Measurements from ENCODE around the gene PXYLP1.

DNA sequence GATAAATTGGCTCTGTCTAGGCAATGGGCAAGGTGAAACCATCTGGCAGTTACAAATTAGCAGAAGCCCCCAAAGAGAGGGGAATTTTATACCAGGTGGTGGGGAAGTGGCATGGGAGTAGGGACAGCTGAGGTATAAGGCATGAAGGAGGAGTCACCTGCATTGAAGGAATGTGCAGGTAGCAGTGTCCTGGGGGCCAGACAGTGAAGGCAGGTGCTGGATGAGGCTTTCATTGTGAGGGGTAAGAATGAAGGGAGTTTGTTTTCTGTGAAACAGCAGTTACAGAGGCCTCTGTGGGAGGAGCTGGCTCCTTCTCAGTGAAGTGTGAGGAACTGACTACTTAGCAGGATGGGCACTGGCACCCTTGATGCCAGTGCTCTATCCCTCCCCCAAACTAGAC is 19.1 kb upstream of the PXYLP1 start:
- TF ChIP-seq, protein P1, sequence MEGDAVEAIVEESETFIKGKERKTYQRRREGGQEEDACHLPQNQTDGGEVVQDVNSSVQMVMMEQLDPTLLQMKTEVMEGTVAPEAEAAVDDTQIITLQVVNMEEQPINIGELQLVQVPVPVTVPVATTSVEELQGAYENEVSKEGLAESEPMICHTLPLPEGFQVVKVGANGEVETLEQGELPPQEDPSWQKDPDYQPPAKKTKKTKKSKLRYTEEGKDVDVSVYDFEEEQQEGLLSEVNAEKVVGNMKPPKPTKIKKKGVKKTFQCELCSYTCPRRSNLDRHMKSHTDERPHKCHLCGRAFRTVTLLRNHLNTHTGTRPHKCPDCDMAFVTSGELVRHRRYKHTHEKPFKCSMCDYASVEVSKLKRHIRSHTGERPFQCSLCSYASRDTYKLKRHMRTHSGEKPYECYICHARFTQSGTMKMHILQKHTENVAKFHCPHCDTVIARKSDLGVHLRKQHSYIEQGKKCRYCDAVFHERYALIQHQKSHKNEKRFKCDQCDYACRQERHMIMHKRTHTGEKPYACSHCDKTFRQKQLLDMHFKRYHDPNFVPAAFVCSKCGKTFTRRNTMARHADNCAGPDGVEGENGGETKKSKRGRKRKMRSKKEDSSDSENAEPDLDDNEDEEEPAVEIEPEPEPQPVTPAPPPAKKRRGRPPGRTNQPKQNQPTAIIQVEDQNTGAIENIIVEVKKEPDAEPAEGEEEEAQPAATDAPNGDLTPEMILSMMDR (conservative IDR thresholded peaks at IDR 0.05): no peak
- no peak for TF ChIP-seq EZH2 (IDR thresholded peaks at IDR 0.05; ENCODE audit: low read depth)
